ENCODE results near the gene EXO1. TPM values are rescaled to one million over a fixed set of nuclear protein-coding genes. Genes with fewer than 3 reads are reported as not detected.

Gene EXO1
- total RNA-seq, 1 experiment from 2014 or later, result 32.9 TPM

DNA sequence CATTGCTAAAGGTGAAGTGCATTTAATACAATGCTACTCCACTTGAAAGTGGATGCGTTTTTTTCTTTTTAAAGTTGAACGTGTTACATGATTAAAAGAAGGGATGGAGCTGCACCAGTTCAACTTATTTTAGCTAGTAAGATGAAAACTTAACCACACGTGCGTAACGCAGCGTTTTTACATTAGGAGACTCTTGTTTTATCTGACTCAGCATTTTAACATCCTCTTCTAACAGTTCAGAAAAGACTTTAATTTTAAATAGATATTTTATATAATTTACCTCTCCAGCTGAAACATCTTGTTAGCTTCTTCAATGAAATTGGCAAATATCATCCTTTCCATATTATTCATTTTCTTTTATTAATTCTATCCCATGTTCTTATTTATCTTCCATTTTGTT is 33.4 kb downstream of the EXO1 start:
- Histone ChIP-seq H3K9me2 (ENCODE audit: insufficient read depth) (no peaks in the 10 kb centered on the region), H3K36me3 (ENCODE audit: control insufficient read depth in 1 of 2, insufficient read depth in 2 of 2, low read length in 2 of 2) (peaks cover 4 to 11% of the 10 kb centered on the region in 2 experiments; a peak in 2 of 4 replicates), H3K9ac (ENCODE audit: low read length) (no peak overlapping the region), H4K20me1 (ENCODE audit: insufficient read depth) (no peaks in the 10 kb centered on the region), H3K27ac (ENCODE audit: low read depth, low read length) (no peak overlapping the region), H3K4me1 (ENCODE audit: control insufficient read depth in 1 of 2, insufficient read depth in 2 of 2, low read length in 2 of 2) (no peaks in the 10 kb centered on the region), H2AFZ (ENCODE audit: low read depth, low read length, poor library complexity, severe bottlenecking) (no peak overlapping the region), H3K27me3 (ENCODE audit: insufficient read depth, low read length) (no peaks in the 10 kb centered on the region), H3K9me3 (ENCODE audit: control insufficient read depth in 1 of 2, insufficient read depth in 1 of 2, low read depth in 1 of 2, low read length in 2 of 2) (no peaks in the 10 kb centered on the region), H3K79me2 (ENCODE audit: insufficient read depth, low read length) (peaks cover 12% of the 10 kb centered on the region; the same call in 1 of the 2 replicates), H3K4me3 (replicated peaks in 1 of 2; ENCODE audit: low read depth in 1 of 2, low read length in 2 of 2) (no peak overlapping the region), H3K4me2 (ENCODE audit: low read length) (no peak overlapping the region)
- RAD21 ChIA-PET (ENCODE audit: low non-redundant PET in 1 of 2, low total read pairs in 2 of 2, uncharacterized antibody in 2 of 2, unreplicated experiment in 2 of 2), result no interaction called here
- intact Hi-C loops (cut with micrococcal nuclease), result no loop called here
- no TSS peak for BruUV-seq (replicated peaks)
- DNase-seq (ENCODE audit: low read depth, low spot score) (no peak), ATAC-seq (no peak)
- POLR2A ChIA-PET, result no interaction called here
- TF ChIP-seq CBX3 (IDR thresholded peaks at IDR 0.05; ENCODE audit: low read depth) (no peak), EZH2phosphoT487 (IDR thresholded peaks at IDR 0.05; ENCODE audit: borderline replicate concordance) (no peak), TCF7L2 (IDR thresholded peaks at IDR 0.05; ENCODE audit: borderline replicate concordance, extremely low read depth, insufficient read depth, insufficient read length) (no peak), ZNF274 (IDR thresholded peaks at IDR 0.05; ENCODE audit: low read depth, low read length) (no peak), SIN3A (IDR thresholded peaks at IDR 0.05; ENCODE audit: low read depth) (no peak), ZFX (IDR thresholded peaks at IDR 0.05) (no peak), JUND (IDR thresholded peaks at IDR 0.05) (no peak), FOSL1 (IDR thresholded peaks at IDR 0.05; ENCODE audit: low read depth) (no peak), CEBPB (IDR thresholded peaks at IDR 0.05; ENCODE audit: low read depth) (no peak), POLR2AphosphoS5 (IDR thresholded peaks at IDR 0.05; ENCODE audit: low read depth, low read length) (no peak), EGR1 (IDR thresholded peaks at IDR 0.05; ENCODE audit: low read depth) (no peak), POLR2A (IDR thresholded peaks at IDR 0.05; ENCODE audit: borderline replicate concordance, extremely low read depth, insufficient read depth, insufficient read length) (no peak), EZH2 (IDR thresholded peaks at IDR 0.05) (no peak)
- TF ChIP-seq, protein P1, sequence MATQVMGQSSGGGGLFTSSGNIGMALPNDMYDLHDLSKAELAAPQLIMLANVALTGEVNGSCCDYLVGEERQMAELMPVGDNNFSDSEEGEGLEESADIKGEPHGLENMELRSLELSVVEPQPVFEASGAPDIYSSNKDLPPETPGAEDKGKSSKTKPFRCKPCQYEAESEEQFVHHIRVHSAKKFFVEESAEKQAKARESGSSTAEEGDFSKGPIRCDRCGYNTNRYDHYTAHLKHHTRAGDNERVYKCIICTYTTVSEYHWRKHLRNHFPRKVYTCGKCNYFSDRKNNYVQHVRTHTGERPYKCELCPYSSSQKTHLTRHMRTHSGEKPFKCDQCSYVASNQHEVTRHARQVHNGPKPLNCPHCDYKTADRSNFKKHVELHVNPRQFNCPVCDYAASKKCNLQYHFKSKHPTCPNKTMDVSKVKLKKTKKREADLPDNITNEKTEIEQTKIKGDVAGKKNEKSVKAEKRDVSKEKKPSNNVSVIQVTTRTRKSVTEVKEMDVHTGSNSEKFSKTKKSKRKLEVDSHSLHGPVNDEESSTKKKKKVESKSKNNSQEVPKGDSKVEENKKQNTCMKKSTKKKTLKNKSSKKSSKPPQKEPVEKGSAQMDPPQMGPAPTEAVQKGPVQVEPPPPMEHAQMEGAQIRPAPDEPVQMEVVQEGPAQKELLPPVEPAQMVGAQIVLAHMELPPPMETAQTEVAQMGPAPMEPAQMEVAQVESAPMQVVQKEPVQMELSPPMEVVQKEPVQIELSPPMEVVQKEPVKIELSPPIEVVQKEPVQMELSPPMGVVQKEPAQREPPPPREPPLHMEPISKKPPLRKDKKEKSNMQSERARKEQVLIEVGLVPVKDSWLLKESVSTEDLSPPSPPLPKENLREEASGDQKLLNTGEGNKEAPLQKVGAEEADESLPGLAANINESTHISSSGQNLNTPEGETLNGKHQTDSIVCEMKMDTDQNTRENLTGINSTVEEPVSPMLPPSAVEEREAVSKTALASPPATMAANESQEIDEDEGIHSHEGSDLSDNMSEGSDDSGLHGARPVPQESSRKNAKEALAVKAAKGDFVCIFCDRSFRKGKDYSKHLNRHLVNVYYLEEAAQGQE (IDR thresholded peaks at IDR 0.05; ENCODE audit: low read depth), result no peak
- TF ChIP-seq, protein P2, sequence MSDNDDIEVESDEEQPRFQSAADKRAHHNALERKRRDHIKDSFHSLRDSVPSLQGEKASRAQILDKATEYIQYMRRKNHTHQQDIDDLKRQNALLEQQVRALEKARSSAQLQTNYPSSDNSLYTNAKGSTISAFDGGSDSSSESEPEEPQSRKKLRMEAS (IDR thresholded peaks at IDR 0.05), result no peak
- CTCF ChIA-PET, result no interaction called here

Data from HCT116 (cell line).